MCF 10A (cell line): Measurements from ENCODE around the gene FOXC2. TPM values are rescaled to one million over a fixed set of nuclear protein-coding genes. Genes with fewer than 3 reads are reported as not detected.

Experiments used
- BruUV-seq: library from RNA; stranded (reverse); fragments of 400-500 nt; replicated peaks from 2 replicates; lab custom pipeline; 2021; lab: Mats Ljungman, UMichigan
- CTCF ChIA-PET: fragments of 300-600 bp; sonication (Branson Sonifier 250); formaldehyde crosslinking; extraction: SDS; loops from one replicate; lab custom pipeline; 2021; ENCODE audit warnings: antibody characterized with exemption, inconsistent platforms; lab: Yijun Ruan, JAX
- POLR2A ChIA-PET: fragments of 300-600, 350-650 bp; sonication (Branson Sonifier 250); formaldehyde crosslinking; extraction: SDS; loops from one replicate; lab custom pipeline; 2020; ENCODE audit warnings: antibody characterized with exemption, inconsistent platforms; lab: Yijun Ruan, JAX
- DNase-seq: peaks from one replicate; pipeline ENCODE4 v3.0.0-alpha.2; 2018; ENCODE audit not compliant: unreplicated experiment
- H3K27ac Mint-ChIP-seq: one replicate; pipeline ENCODE4 v1.8.0; 2022; ENCODE audit warnings: mild to moderate bottlenecking, low read depth, mixed read lengths; ENCODE audit not compliant: unreplicated experiment
- H3K27me3 Mint-ChIP-seq: one replicate; pipeline ENCODE4 v1.8.0; 2022; ENCODE audit warnings: mixed read lengths; ENCODE audit not compliant: insufficient read depth, unreplicated experiment
- H3K36me3 Mint-ChIP-seq: one replicate; pipeline ENCODE4 v1.8.0; 2022; ENCODE audit warnings: mild to moderate bottlenecking, moderate library complexity, mixed read lengths; ENCODE audit not compliant: insufficient read depth, unreplicated experiment
- H3K4me1 Mint-ChIP-seq: one replicate; pipeline ENCODE4 v1.8.0; 2022; ENCODE audit warnings: mixed read lengths; ENCODE audit not compliant: insufficient read depth, unreplicated experiment
- H3K4me3 Mint-ChIP-seq: one replicate; pipeline ENCODE4 v1.8.0; 2022; ENCODE audit warnings: mild to moderate bottlenecking, moderate library complexity, mixed read lengths; ENCODE audit not compliant: unreplicated experiment
- H3K9me3 Mint-ChIP-seq: one replicate; pipeline ENCODE4 v1.8.0; 2022; ENCODE audit warnings: mixed read lengths; ENCODE audit not compliant: unreplicated experiment
- intact Hi-C: fragments of 100-400 bp; cut with micrococcal nuclease; formaldehyde crosslinking; loops from 2 replicates; pipeline ENCODE4 v1.14.1; 2022
- total RNA-seq: library from RNA; stranded (reverse); gene quantifications from 2 replicates; pipeline ENCODE4 v1.2.3, GENCODE V29; 2022
- TF ChIP-seq, protein P1 (sequence below): fragments of 200-600 bp; IDR thresholded peaks from one replicate; pipeline ENCODE4 v1.8.0; 2022; ENCODE audit warnings: antibody characterized with exemption, mild to moderate bottlenecking; ENCODE audit not compliant: unreplicated experiment

The FOXC2 gene
- total RNA-seq, 1 experiment from 2014 or later = 22.5 TPM

- ChIA-PET CTCF (interaction anchor here (0.6 to 1.3 kb wide), 2 partner anchors 12 to 748 kb away, joined by 3 read pairs; no protein-coding TSS in a partner anchor), POLR2A (no interaction called here)
- Mint-ChIP-seq H3K4me3 (no peak overlapping the region), H3K27me3 (peaks cover under 1% of the 10 kb centered on the region), H3K36me3 (peaks cover 10% of the 10 kb centered on the region), H3K27ac (no peak overlapping the region), H3K4me1 (no peaks in the 10 kb centered on the region), H3K9me3 (no peaks in the 10 kb centered on the region)
- BruUV-seq = no TSS peak
- DNase-seq = no peak
- intact Hi-C loops = no loop called here
- TF ChIP-seq, protein P1, sequence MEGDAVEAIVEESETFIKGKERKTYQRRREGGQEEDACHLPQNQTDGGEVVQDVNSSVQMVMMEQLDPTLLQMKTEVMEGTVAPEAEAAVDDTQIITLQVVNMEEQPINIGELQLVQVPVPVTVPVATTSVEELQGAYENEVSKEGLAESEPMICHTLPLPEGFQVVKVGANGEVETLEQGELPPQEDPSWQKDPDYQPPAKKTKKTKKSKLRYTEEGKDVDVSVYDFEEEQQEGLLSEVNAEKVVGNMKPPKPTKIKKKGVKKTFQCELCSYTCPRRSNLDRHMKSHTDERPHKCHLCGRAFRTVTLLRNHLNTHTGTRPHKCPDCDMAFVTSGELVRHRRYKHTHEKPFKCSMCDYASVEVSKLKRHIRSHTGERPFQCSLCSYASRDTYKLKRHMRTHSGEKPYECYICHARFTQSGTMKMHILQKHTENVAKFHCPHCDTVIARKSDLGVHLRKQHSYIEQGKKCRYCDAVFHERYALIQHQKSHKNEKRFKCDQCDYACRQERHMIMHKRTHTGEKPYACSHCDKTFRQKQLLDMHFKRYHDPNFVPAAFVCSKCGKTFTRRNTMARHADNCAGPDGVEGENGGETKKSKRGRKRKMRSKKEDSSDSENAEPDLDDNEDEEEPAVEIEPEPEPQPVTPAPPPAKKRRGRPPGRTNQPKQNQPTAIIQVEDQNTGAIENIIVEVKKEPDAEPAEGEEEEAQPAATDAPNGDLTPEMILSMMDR = no peak
Measured at GRCh38 chr16:86531641-86532525, 34.7 kb upstream of the FOXC2 start.

DNA sequence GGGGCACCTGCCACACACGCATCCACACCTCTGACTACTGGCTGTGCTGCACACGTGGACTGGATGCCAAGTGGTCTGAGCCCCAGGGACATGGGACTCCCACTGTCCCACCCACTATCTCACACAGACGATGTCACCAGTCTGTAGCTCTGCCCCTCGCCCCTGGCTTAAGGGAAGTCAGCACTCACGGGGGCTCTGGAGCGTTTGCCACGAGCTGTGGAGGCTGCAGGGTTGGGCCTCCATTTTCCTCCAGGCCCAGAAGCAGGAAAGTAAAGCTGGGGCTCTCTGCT, 34.2 kb upstream of the FOXC2 start:
- Mint-ChIP-seq H3K36me3 (peaks cover 14% of the 10 kb centered on the region), H3K27ac (no peak overlapping the region), H3K4me3 (no peak overlapping the region), H3K27me3 (no peaks in the 10 kb centered on the region), H3K4me1 (no peaks in the 10 kb centered on the region), H3K9me3 (no peaks in the 10 kb centered on the region)
- ChIA-PET CTCF (interaction anchor here (0.6 to 1.3 kb wide), 4 partner anchors 12 to 172 kb away, joined by 3 to 4 read pairs (median 4); no protein-coding TSS in a partner anchor), POLR2A (no interaction called here)
- TF ChIP-seq, protein P1 = no peak
- intact Hi-C loops = no loop called here
- no TSS peak for BruUV-seq
- DNase-seq = no peak

DNA sequence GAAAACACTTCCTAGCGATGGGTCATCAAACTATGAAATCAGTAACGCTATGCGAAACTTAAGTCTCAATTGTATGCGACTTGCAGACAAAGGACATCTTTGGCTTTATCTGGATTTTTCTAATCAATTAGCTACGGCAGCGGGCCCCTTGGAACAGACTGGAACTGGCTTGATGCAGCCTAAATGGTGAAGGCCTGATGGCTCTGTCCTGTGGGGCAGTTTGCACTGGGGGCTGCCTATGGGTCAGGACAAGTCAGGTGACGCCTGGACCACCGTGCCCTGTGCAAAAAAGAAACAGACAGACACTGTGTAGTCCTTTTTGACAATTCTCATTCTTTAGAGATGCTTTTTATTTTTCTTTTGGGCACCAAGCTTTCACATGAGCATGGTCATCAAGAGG, 33.6 kb upstream of the FOXC2 start:
- CTCF ChIA-PET = interaction anchor here (0.6 to 1.3 kb wide), 5 partner anchors 13 to 171 kb away, joined by 3 to 5 read pairs (median 4); no protein-coding TSS in a partner anchor

More for the DNA sequence above, 33.6 kb upstream of the FOXC2 start:
- DNase-seq = no peak
- POLR2A ChIA-PET = no interaction called here
- no TSS peak for BruUV-seq
- Mint-ChIP-seq H3K27ac (no peak overlapping the region), H3K9me3 (no peaks in the 10 kb centered on the region), H3K4me3 (no peak overlapping the region), H3K4me1 (no peaks in the 10 kb centered on the region), H3K27me3 (no peaks in the 10 kb centered on the region), H3K36me3 (peaks cover 14% of the 10 kb centered on the region)
- intact Hi-C loops = no loop called here
- TF ChIP-seq, protein P1 = no peak
